Astrocyte of the spinal cord (primary cell): ENCODE results near the gene CT55.
"Not testable (repeated sequence)": the region's sequence is repeated elsewhere in the genome, so short reads cannot be mapped to it uniquely, and the experiment has no call there.

Experiments used
- DNase-seq: peaks from one replicate; pipeline ENCODE4 v3.0.0; 2011; ENCODE audit warnings: low read depth, low spot score
- H3K4me3 ChIP-seq: 2 replicates; pipeline ENCODE4 v1.5.1; 2011; ENCODE audit warnings: low read depth, mild to moderate bottlenecking, low read length, moderate library complexity
- in situ Hi-C: cut with HindIII; loops from 2 replicates; pipeline ENCODE4 v1.10.0; 2017; ENCODE audit warnings: low sequenced_read_pairs
- TF ChIP-seq, protein P1 (sequence below): IDR thresholded peaks from 2 replicates; pipeline ENCODE4 v1.5.1; 2012; ENCODE audit warnings: low read depth, mild to moderate bottlenecking, low read length, inconsistent platforms

CT55 gene

GRCh38 chrX:135191838-135192237, 20.6 kb upstream of the CT55 start:
- in situ Hi-C loops = no loop called here
- no peak for DNase-seq
- TF ChIP-seq, protein P1, sequence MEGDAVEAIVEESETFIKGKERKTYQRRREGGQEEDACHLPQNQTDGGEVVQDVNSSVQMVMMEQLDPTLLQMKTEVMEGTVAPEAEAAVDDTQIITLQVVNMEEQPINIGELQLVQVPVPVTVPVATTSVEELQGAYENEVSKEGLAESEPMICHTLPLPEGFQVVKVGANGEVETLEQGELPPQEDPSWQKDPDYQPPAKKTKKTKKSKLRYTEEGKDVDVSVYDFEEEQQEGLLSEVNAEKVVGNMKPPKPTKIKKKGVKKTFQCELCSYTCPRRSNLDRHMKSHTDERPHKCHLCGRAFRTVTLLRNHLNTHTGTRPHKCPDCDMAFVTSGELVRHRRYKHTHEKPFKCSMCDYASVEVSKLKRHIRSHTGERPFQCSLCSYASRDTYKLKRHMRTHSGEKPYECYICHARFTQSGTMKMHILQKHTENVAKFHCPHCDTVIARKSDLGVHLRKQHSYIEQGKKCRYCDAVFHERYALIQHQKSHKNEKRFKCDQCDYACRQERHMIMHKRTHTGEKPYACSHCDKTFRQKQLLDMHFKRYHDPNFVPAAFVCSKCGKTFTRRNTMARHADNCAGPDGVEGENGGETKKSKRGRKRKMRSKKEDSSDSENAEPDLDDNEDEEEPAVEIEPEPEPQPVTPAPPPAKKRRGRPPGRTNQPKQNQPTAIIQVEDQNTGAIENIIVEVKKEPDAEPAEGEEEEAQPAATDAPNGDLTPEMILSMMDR = no peak
- no peak overlapping the region for H3K4me3 ChIP-seq

DNA sequence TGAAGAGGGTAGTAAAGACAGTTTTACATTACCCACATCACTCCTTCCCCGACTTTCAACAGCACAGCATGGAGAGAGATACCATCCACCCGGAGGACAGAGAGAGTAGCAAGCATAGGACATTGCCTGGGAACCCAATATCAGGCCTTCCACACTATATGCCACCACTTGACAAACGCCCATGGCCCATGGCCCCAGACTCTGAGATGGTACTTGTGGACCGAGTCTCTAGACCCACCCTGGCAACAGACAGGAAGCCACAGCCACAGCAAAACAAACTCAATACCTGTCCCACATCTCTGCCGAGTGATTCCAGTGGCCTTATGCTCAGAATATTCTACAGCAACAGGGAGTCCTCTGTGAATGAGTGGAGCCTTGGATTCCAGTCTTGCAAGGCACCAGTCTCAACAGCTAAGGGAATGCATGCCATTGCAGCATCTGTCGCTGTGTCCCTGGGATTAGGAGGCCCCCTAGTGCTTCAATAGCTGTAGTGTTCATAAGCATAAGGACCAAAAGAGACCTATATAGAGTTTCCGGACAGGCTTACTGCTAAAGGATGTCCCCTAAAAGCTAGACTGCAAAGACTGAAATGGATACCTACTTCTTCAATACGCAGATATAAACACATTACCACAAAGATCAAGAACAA, 14.7 kb upstream of the CT55 start:
- H3K4me3 ChIP-seq = no peak overlapping the region
- TF ChIP-seq, protein P1 = peak; percentile 47
- peak; percentile 33 for DNase-seq
- in situ Hi-C loops = no loop called here

- no peak overlapping the region for H3K4me3 ChIP-seq
- in situ Hi-C loops = no loop called here
- TF ChIP-seq, protein P1 = no peak
- no peak for DNase-seq
Observed at GRCh38 chrX:135178636-135179035, 7.4 kb upstream of the CT55 start.

- H3K4me3 ChIP-seq = no peak overlapping the region
- TF ChIP-seq, protein P1 = no peak
- DNase-seq = no peak
- in situ Hi-C loops = no loop called here
Observed at GRCh38 chrX:135170468-135170867, 730 bp downstream of the CT55 start.

DNA sequence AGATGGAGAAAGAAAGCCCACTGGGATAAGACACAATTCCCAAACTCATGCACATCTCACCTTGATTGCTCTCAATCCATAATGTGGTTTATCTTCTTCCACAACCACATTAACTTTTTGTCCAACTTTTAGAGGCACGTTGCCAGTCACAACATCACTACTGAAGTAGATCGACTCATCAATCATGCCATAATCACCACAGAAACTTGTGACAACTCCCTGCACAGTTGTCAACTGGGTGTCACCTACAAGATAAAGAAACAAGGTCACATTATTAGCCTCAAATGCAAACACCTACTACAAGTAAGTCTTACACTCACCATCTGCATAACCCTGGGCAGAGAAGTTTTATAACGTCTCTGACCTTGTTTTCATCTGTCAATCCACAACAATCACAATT, 1.7 kb downstream of the CT55 start:
- DNase-seq, in situ Hi-C loops, H3K4me3 ChIP-seq: not testable (repeated sequence)

DNA sequence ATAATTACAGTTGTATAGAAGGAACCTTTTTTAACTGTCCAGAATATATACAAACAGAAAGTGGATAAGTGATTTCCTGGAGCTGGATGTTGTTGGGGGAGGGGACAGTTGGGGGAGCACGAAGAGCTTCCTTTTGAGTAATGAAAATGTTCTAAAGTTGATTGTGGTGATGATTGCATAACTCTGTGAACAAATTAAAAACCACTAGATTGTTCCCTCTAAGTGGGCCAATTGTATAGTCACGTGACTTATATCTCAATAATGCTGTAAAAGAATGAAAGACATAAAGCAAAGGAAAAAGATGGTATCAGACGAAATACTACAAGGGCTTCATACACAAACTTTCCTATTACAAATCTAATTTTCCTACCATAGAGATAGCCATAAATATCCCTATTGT, 2.7 kb downstream of the CT55 start:
- no peak for DNase-seq
- in situ Hi-C loops = no loop called here
- TF ChIP-seq, protein P1 = no peak

DNA sequence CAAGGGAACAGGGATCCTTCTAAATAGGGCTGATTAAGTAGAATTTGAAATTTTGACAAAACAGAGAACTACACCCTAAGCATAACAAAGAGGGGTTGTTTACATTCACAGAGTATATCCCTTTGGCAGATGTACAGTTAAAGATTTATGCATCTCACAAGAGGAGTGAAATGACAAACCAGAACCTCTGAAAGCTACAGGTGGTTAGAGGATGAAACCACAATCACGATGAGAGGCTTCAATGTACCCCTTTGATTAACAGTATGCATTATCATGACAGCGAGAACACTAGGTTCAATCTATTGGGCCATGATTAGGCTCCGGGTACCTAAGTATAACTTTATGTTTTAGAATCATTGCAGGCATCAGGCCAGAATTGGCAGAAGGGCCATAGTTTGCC, 16.5 kb downstream of the CT55 start:
- H3K4me3 ChIP-seq, in situ Hi-C loops, DNase-seq: not testable (repeated sequence)

More for the DNA sequence above, 2.7 kb downstream of the CT55 start:
- no peak overlapping the region for H3K4me3 ChIP-seq

DNA sequence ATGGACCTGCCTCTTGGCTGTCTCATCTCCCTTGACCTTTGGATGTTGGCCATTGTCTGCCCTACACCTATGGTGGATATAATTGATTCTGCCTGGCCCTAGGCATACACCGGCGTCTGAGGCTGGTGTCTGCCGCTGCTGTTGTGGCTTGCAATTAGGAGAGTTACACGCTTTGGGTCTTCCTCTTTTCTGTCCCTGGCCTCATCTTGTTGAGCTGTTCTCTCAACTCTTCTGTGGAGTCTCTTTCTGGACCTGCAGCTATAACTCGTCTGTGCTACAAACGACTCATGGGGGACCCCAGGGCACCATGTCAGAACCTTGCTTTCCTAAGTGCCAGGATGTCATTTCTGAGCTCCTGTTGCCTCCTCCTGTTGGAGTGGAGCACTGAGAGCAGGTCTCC, 45.1 kb downstream of the CT55 start:
- H3K4me3 ChIP-seq, DNase-seq, in situ Hi-C loops: not testable (repeated sequence)

DNA sequence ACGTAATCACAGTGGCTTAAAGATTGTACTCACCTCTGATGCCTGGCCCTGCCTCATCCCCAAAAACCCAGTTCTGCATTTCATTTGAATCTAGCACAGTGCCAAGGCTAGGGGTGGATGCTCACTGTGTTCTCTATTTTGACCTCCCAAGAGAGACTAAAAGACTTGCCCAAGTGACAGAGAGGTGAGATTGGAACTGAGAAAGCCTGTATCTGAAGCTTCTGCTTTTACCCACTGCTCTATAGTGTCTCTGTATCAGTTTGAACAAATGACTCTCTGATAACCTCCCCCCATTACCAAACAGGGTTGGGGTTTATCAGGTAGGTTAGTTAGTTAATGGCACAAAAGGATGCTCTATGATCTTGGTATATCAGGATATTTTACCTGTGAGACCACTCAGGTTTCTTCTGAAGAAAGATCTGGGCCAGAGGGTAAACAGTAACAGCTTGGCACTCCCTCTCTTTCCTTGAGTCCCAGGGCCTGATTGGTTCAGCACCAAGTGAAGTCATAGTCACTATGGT, 51.1 kb downstream of the CT55 start, which contains the start of gene ETDB:
TSS of gene ETDB (minus strand) at position 471 of the 521 bp plus-strand sequence. CDS start 1,265 bp downstream, outside the sequence.
- H3K4me3 ChIP-seq, DNase-seq, in situ Hi-C loops: not testable (repeated sequence)

- in situ Hi-C loops, DNase-seq, H3K4me3 ChIP-seq: not testable (repeated sequence)
Observed at GRCh38 chrX:135116064-135116463, 55.1 kb downstream of the CT55 start.
